ENCODE data around the gene C2CD2L. TPM values are rescaled to one million over a fixed set of nuclear protein-coding genes. Genes with fewer than 3 reads are reported as not detected.
A peak's percentile ranks its signal among the peaks of the same experiment; 100 is the strongest.

Gene C2CD2L
- total RNA-seq, 2 experiments from 2014 or later: 14.2 to 17.7 TPM

DNA sequence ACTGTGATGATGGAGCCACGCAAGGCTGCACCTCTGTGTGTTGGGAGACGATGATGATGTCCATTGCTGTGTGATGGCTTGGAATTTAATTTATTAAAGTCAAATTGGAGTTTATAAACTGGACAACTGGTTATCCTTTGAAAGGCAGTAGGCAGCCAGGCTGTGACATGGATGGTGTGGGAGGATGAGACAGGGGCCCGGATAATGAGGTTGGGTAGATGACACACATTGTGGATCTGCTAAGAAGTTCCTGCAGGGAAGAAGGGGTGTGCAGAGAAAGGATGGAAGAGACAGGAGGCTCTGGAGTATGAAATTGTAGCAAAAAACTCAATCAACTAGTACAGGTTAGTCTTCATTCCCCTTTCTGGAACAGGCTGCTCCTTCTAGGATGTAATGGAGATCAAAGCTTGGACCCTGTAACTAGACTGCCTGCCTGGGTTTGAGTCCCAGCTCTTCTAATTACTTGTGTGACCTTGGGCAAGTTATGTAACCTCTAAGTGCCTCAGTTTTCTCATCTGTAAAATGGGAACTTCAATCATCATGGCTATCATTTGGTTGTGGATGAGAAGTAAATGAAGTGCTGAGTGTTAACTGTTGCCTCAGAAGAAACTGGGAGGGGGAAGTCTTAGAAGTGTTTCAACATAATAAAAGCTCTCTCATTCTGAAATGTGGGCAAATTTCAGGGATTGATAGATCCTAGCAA is 10.0 kb downstream of the C2CD2L start:
- CTCF ChIA-PET: interaction anchor here (0.9 to 1.3 kb wide), 2 partner anchors 15 to 50 kb away, joined by 3 to 5 read pairs; partner anchors contain the start of genes DPAGT1 and VPS11
- POLR2A ChIA-PET: interaction anchor here (0.6 to 2.9 kb wide), 9 partner anchors 8 to 120 kb away, joined by 3 to 19 read pairs (median 3); partner anchors contain the start of genes C2CD2L, CENATAC and TRAPPC4
- Mint-ChIP-seq H3K4me3 (no peak overlapping the region), H3K36me3 (ENCODE audit: low read depth) (peaks cover 36% of the 10 kb centered on the region), H3K27ac (peak overlapping the region; percentile 37), H3K9me3 (no peaks in the 10 kb centered on the region), H3K4me1 (ENCODE audit: low read depth) (peaks cover 34% of the 10 kb centered on the region), H3K27me3 (no peaks in the 10 kb centered on the region)
- no peak for ATAC-seq
- DNase-seq: no peak
- TF ChIP-seq, protein P1, sequence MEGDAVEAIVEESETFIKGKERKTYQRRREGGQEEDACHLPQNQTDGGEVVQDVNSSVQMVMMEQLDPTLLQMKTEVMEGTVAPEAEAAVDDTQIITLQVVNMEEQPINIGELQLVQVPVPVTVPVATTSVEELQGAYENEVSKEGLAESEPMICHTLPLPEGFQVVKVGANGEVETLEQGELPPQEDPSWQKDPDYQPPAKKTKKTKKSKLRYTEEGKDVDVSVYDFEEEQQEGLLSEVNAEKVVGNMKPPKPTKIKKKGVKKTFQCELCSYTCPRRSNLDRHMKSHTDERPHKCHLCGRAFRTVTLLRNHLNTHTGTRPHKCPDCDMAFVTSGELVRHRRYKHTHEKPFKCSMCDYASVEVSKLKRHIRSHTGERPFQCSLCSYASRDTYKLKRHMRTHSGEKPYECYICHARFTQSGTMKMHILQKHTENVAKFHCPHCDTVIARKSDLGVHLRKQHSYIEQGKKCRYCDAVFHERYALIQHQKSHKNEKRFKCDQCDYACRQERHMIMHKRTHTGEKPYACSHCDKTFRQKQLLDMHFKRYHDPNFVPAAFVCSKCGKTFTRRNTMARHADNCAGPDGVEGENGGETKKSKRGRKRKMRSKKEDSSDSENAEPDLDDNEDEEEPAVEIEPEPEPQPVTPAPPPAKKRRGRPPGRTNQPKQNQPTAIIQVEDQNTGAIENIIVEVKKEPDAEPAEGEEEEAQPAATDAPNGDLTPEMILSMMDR (IDR thresholded peaks at IDR 0.05): no peak
- intact Hi-C loops (cut with micrococcal nuclease): no loop called here

DNA sequence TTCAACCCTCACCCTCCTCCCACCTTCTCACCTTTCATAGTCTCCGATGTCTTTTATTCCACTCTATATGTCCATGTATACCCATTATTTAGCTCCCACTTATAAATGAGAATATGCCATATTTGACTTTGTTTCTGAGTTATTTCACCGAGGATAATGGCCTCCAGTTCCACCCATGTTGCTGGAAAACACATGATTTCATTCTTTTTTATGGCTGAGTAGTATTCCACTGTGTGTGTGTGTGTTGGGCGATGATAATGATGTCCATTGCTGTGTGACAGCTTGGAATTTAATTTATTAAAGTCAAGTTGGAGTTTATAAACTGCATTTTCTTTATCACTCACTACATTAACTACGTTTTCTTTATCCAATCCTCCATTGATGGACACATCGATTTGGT is 11.1 kb downstream of the C2CD2L start:
- DNase-seq (no peak), ATAC-seq (no peak)
- Mint-ChIP-seq H3K27ac (no peak overlapping the region), H3K9me3 (no peaks in the 10 kb centered on the region), H3K4me1 (ENCODE audit: low read depth) (peaks cover 38% of the 10 kb centered on the region), H3K36me3 (ENCODE audit: low read depth) (peaks cover 32% of the 10 kb centered on the region), H3K4me3 (no peak overlapping the region), H3K27me3 (no peaks in the 10 kb centered on the region)
- ChIA-PET POLR2A (interaction anchor here (0.6 to 6.2 kb wide), 6 partner anchors 7 to 159 kb away, joined by 3 to 46 read pairs (median 4); partner anchors contain the start of gene C2CD2L), CTCF (interaction anchor here (0.8 to 1.3 kb wide), 6 partner anchors 8 to 88 kb away, joined by 3 to 5 read pairs (median 4); partner anchors contain the start of genes CBL and VPS11)
- intact Hi-C loops (cut with micrococcal nuclease): no loop called here
- TF ChIP-seq, protein P1 (IDR thresholded peaks at IDR 0.05): no peak

GRCh38 chr11:119118946-119119345 is 11.8 kb downstream of the C2CD2L start:
- ATAC-seq: no peak
- no peaks in the 10 kb centered on the region for H3K9me3 Mint-ChIP-seq
- H3K4me1 Mint-ChIP-seq (ENCODE audit: low read depth): peaks cover 37% of the 10 kb centered on the region
- no peak for DNase-seq
- H3K27ac Mint-ChIP-seq: no peak overlapping the region
- CTCF ChIA-PET: interaction anchor here (0.8 to 1.2 kb wide), 5 partner anchors 9 to 87 kb away, joined by 3 to 5 read pairs (median 4); partner anchors contain the start of gene CBL
- no peaks in the 10 kb centered on the region for H3K27me3 Mint-ChIP-seq
- POLR2A ChIA-PET: interaction anchor here (0.6 to 6.2 kb wide), 5 partner anchors 8 to 1149 kb away, joined by 3 to 46 read pairs (median 3); partner anchors contain the start of gene C2CD2L
- intact Hi-C loops (cut with micrococcal nuclease): no loop called here
- H3K4me3 Mint-ChIP-seq: no peak overlapping the region
- peaks cover 28% of the 10 kb centered on the region for H3K36me3 Mint-ChIP-seq (ENCODE audit: low read depth)
- TF ChIP-seq, protein P1 (IDR thresholded peaks at IDR 0.05): no peak

DNA sequence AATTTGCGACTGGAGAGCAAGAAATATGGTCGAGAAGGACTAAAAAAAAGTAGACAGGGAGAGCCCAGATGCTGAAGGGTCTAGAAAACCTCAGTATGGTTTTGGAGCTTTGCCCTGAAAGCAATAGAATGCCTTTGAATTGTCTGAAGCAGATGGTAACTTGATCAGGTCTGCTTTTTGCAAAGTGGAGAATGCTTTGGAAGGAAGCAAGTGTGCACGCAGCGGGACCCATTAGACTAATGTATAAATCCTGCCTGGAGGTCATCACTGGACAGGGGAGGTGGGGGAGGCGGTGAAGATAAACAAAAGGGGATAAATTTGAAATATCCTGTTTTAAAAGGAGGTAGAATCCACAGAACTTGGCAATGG is 13.5 kb downstream of the C2CD2L start:
- intact Hi-C loops (cut with micrococcal nuclease): no loop called here
- DNase-seq: no peak
- CTCF ChIA-PET: interaction anchor here (0.9 to 2.2 kb wide), 5 partner anchors 14 to 85 kb away, joined by 3 to 7 read pairs (median 4); no protein-coding TSS in a partner anchor
- H3K9me3 Mint-ChIP-seq: no peaks in the 10 kb centered on the region
- ATAC-seq: no peak
- peak overlapping the region; percentile 93 for H3K4me3 Mint-ChIP-seq
- peaks cover 24% of the 10 kb centered on the region for H3K36me3 Mint-ChIP-seq (ENCODE audit: low read depth)
- TF ChIP-seq, protein P1 (IDR thresholded peaks at IDR 0.05): no peak
- POLR2A ChIA-PET: interaction anchor here (0.6 to 6.2 kb wide), 9 partner anchors 10 to 203 kb away, joined by 3 to 46 read pairs (median 4); no protein-coding TSS in a partner anchor
- no peaks in the 10 kb centered on the region for H3K27me3 Mint-ChIP-seq
- H3K27ac Mint-ChIP-seq: peak overlapping the region; percentile 89
- H3K4me1 Mint-ChIP-seq (ENCODE audit: low read depth): peaks cover 33% of the 10 kb centered on the region

All from activated CD8-positive, alpha-beta T cell treated with anti-CD3 and anti-CD28 coated beads for 36 hours (primary cell).